ENCODE results near the gene IFT52.
A peak's percentile ranks its signal among the peaks of the same experiment; 100 is the strongest.

IFT52 gene

GRCh38 chr20:43560974-43561373 lies 29.8 kb upstream of the IFT52 start:
- Histone ChIP-seq H3K4me3 (ENCODE audit: severe bottlenecking) (no peak overlapping the region), H3K27ac (ENCODE audit: poor library complexity, severe bottlenecking) (no peak overlapping the region)
- DNase-seq (ENCODE audit: low spot score): no peak

GRCh38 chr20:43563429-43563828 lies 27.3 kb upstream of the IFT52 start:
- Histone ChIP-seq H3K27ac (ENCODE audit: poor library complexity, severe bottlenecking) (no peak overlapping the region), H3K9me3 (ENCODE audit: severe bottlenecking) (no peaks in the 10 kb centered on the region), H3K27me3 (ENCODE audit: insufficient read depth, poor library complexity, severe bottlenecking) (no peaks in the 10 kb centered on the region), H3K4me1 (ENCODE audit: insufficient read depth, poor library complexity, severe bottlenecking) (no peaks in the 10 kb centered on the region), H3K4me3 (ENCODE audit: severe bottlenecking) (no peak overlapping the region), H3K36me3 (ENCODE audit: low read depth) (no peaks in the 10 kb centered on the region)
- TF ChIP-seq CTCF (IDR thresholded peaks at IDR 0.05; ENCODE audit: poor library complexity, severe bottlenecking): no peak
- no peak for ATAC-seq (ENCODE audit: low read depth)
- DNase-seq (ENCODE audit: low spot score): no peak

More at GRCh38 chr20:43560974-43561373, 29.8 kb upstream of the IFT52 start:
- ATAC-seq (ENCODE audit: low read depth): no peak
- Histone ChIP-seq H3K36me3 (ENCODE audit: low read depth) (no peaks in the 10 kb centered on the region), H3K27me3 (ENCODE audit: insufficient read depth, poor library complexity, severe bottlenecking) (no peaks in the 10 kb centered on the region), H3K9me3 (ENCODE audit: severe bottlenecking) (no peaks in the 10 kb centered on the region), H3K4me1 (ENCODE audit: insufficient read depth, poor library complexity, severe bottlenecking) (no peaks in the 10 kb centered on the region)
- TF ChIP-seq CTCF (IDR thresholded peaks at IDR 0.05; ENCODE audit: poor library complexity, severe bottlenecking): no peak

DNA sequence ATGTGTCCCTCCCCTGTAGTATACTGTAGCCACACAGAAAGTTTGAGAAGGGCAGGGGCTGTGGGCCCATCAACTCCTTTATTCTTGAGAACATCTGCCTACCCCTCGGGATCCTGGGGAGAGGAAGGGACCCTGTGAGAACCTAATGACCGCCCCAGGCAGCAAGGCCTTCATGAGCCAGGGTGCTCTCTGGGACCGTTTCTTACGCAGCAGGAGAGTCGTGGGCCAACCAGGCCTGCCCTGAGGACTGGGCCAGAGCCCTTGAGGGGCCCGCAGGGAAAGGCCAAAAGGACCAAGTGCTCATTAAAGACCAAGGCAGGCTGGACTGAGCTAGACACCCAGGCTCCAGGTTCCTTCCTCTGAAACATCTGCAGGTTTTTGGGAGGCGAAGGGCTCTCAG lies 26.7 kb upstream of the IFT52 start:
- Histone ChIP-seq H3K27me3 (ENCODE audit: insufficient read depth, poor library complexity, severe bottlenecking) (no peaks in the 10 kb centered on the region), H3K9me3 (ENCODE audit: severe bottlenecking) (no peaks in the 10 kb centered on the region), H3K36me3 (ENCODE audit: low read depth) (no peaks in the 10 kb centered on the region), H3K27ac (ENCODE audit: poor library complexity, severe bottlenecking) (no peak overlapping the region), H3K4me3 (ENCODE audit: severe bottlenecking) (no peak overlapping the region), H3K4me1 (ENCODE audit: insufficient read depth, poor library complexity, severe bottlenecking) (no peaks in the 10 kb centered on the region)
- no peak for TF ChIP-seq CTCF (IDR thresholded peaks at IDR 0.05; ENCODE audit: poor library complexity, severe bottlenecking)
- no peak for ATAC-seq (ENCODE audit: low read depth)
- no peak for DNase-seq (ENCODE audit: low spot score)

DNA sequence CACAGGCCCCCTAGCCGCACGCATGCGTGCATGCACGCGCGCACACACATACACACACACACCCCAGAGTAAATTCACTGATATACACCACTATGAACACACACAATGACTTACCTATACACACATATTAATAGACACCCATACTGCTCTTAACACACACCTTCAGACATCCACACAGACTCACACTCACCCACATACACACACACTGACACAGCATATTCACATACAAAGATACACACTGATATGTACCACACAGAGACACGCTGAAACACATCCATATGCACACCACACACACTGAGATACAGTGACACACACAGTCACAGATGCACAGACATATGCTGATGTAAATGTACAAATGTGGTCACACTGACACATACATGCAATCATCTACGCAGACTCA lies 26.3 kb upstream of the IFT52 start:
- TF ChIP-seq CTCF (IDR thresholded peaks at IDR 0.05; ENCODE audit: poor library complexity, severe bottlenecking): no peak
- Histone ChIP-seq H3K4me1 (ENCODE audit: insufficient read depth, poor library complexity, severe bottlenecking) (no peaks in the 10 kb centered on the region), H3K9me3 (ENCODE audit: severe bottlenecking) (no peaks in the 10 kb centered on the region), H3K27ac (ENCODE audit: poor library complexity, severe bottlenecking) (no peak overlapping the region), H3K36me3 (ENCODE audit: low read depth) (no peaks in the 10 kb centered on the region), H3K27me3 (ENCODE audit: insufficient read depth, poor library complexity, severe bottlenecking) (no peaks in the 10 kb centered on the region), H3K4me3 (ENCODE audit: severe bottlenecking) (no peak overlapping the region)
- ATAC-seq (ENCODE audit: low read depth): no peak
- DNase-seq (ENCODE audit: low spot score): no peak

DNA sequence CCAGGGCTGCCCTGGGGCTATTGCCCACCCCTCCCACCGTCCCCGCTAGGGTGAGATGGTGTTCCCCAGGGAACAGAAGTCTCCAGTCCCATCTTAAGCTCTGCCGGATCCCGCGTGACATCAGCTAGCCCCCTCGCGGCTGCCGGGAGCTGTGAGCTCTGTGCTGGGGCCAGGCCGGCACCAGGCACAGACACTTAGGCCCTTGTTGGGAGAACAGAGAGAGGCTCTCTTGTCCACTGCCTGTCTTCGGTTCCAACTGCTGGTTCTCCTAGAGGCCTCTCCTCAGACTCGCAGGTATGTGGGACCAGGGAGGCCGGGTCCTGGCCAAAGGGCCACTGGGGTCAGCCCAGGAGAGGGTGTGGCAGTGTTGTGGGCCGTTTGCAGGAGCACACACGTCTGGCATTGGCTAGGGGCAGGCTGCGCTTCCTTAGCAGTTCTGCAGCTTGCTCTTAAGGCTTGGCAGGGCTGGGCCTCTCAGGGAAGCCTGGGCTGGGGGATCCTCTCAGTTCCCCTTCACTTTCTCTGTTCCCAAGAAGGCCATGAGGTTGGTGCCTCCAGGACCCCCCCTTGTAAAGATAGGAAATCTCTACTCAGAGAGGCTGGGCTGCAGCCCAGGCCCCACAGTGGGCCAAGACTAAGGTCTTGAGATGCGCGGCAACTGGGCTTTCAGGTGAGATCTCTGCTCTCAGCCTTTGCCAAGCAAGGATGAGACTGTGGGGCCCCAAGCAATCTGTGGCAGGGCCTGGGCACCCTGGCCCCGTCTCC lies 25.6 kb upstream of the IFT52 start:
- Histone ChIP-seq H3K4me1 (ENCODE audit: insufficient read depth, poor library complexity, severe bottlenecking) (no peaks in the 10 kb centered on the region), H3K27ac (ENCODE audit: poor library complexity, severe bottlenecking) (no peak overlapping the region), H3K9me3 (ENCODE audit: severe bottlenecking) (no peaks in the 10 kb centered on the region), H3K4me3 (ENCODE audit: severe bottlenecking) (no peak overlapping the region), H3K36me3 (ENCODE audit: low read depth) (no peaks in the 10 kb centered on the region), H3K27me3 (ENCODE audit: insufficient read depth, poor library complexity, severe bottlenecking) (no peaks in the 10 kb centered on the region)
- no peak for TF ChIP-seq CTCF (IDR thresholded peaks at IDR 0.05; ENCODE audit: poor library complexity, severe bottlenecking)
- ATAC-seq (ENCODE audit: low read depth): peak; percentile 13; the same call in 1 of the 3 replicates
- DNase-seq (ENCODE audit: low spot score): no peak

Data from RWPE2 (cell line).